NCI-H748 (cell line): ENCODE results near the gene FAF1.
A peak's percentile ranks its signal among the peaks of the same experiment; 100 is the strongest.

Experiments
- DNase-seq: peaks from one replicate; lab custom pipeline; 2025; ENCODE audit not compliant: unreplicated experiment; lab: John Stamatoyannopoulos, UW

FAF1 gene

GRCh38 chr1:50521703-50522102 lies 438.4 kb downstream of the FAF1 start:
- DNase-seq, result no peak

DNA sequence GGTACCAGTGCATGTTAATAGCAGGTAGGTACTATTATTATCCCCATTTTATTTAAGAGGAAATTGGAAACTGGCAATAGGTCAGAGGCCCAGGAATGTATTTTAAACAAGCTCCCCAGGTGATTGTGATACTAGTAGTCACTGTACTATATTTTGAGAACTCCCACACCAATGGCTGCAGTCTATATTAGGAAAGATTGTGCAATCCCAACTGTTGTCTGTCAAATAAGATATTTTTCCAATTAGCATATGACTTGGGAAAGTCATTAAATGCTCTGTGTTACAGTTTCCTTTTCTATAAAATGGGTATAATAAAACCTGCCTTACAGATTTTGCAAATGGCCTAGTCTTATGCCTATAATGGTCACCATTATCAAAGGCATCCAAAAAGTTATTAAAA lies 442.6 kb downstream of the FAF1 start:
- no peak for DNase-seq

GRCh38 chr1:50516056-50516455 lies 444.0 kb downstream of the FAF1 start:
- DNase-seq, result no peak

GRCh38 chr1:50508040-50508586 lies 452.0 kb downstream of the FAF1 start:
- DNase-seq, result no peak

- no peak for DNase-seq
Measured at GRCh38 chr1:50505427-50505826, 454.6 kb downstream of the FAF1 start.

DNA sequence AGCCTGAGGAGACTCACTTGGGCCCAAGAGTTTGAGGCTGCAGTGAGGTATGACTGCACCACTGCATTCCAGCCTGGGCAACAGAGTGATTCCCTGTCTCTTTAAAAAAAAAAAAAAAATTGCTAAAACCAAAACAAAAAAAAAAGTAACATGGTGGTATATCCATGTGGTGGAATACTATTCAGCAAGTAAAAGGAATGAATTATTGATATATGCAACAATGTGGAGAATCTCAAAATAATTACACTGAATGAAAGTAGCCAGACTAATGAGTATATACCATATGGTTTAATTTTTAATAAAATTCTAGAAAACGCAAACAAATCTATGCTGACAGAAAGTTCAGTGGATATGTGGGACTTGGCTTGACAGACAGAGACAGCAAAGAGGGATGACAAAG lies 456.6 kb downstream of the FAF1 start:
- no peak for DNase-seq

GRCh38 chr1:50502147-50502546 lies 457.9 kb downstream of the FAF1 start:
- no peak for DNase-seq

DNA sequence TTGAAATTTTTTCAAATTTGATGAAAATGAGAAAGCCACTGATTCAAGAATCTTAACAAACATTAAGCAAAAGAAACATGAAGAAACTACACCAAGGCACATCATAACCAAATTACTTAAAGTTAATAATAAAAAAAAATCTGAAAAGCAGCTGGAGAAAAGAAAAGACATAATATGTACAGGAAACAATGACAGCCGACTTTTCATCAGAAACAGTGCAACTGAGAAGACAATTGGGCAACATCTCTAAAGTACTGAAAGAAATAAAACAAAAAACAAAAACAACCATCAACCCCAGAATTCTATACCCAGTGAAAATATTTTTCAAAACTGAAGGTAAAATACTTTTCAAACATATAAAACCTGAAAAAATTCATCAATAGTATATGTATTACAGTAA lies 463.1 kb downstream of the FAF1 start:
- DNase-seq, result peak; percentile 8

DNA sequence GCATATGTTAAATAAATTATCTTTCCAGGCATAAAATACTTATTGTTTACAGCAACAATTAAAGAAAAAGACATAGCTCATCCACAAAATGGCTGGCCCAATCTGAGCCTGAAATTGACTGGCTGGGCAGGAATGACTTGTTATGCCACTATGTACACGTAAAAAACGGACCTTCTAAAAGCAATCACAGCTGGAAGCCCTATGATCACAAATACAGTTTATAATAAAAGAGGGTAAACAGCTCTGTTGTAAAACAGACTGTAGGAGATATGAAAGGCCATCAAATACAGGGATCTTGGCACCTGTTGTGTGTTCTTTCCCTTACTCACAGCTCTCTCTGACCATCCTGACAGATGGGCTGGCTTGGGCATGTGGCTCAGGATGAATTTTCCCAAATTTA lies 466.4 kb downstream of the FAF1 start:
- DNase-seq, result peak; percentile 98

DNA sequence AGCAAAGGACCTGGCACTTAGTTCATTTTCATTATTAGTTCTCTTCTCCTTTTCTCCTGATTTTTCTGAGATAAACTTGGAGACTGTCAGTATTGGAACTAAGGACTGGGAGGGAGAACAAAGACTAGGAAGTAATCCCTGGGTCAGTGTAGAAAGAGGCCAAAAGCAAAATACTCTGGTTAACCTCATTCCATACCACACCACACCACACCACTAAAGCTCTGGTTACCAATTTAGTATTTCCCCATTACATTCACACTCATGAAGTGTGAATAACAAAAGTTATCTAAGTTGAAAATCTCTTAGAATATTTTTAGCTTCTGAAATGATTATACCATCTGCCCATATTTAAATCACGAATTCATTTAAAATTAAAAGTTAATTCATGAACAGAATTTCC lies 467.9 kb downstream of the FAF1 start:
- no peak for DNase-seq

DNA sequence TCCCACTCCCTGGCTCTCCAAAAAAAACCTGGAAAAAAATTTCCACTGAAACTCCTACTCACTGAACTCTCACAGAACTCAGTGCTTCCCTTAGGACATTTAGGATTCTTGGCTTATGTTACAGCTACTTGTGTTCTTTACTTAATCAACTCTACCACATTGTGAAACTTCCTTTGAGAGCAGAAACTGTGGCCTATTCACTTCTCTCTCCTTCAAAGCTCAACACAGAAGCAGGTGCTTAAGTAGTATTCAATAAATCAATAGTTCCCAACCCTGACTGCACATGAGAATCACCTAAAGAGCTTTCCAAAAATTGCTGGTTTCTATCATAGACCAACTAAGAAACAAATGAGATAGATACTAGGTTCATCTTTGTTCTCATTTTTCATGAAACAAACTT lies 468.9 kb downstream of the FAF1 start:
- no peak for DNase-seq

- DNase-seq, result no peak
Measured at GRCh38 chr1:50490640-50491039, 469.4 kb downstream of the FAF1 start.

GRCh38 chr1:50488876-50489275 lies 471.2 kb downstream of the FAF1 start:
- no peak for DNase-seq

DNA sequence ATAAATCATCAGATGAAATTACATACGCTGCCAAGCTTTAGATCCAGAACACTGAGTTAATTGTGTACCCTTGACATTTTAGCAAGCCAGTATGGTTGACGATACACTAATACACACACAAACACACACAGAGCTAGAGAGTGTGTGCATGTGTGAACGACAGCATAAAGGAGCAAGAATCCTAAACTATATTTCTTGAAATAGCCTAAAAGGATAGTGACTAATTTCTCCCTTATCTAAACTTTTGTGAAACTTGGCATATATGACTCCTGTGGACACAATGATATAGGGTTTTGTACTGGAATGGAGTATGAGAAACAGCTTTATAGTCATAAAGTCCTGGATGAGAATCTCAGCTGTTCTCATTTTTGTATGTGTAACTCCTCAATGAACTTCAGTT lies 471.7 kb downstream of the FAF1 start:
- no peak for DNase-seq

DNA sequence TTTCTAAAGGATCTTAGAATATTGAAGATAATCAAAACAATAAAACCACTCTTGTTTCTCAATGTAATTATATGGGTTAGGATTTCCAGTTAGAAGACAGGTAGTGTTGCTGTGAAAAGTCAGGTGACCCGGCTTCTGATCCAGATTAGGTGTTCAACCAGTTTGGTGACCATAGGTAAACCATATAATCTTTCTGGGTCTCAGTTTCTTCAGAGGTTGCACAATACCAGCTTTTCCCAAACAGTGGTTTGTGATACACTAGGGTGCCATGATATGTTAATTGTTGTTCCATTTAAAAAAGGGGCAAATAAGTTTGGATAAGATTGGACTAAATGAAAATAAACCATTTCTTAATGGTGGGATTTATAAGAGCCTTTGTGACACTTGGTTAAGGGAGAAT lies 472.3 kb downstream of the FAF1 start:
- no peak for DNase-seq

- DNase-seq, result peak; percentile 20
Measured at GRCh38 chr1:50481142-50481736, 478.8 kb downstream of the FAF1 start.

DNA sequence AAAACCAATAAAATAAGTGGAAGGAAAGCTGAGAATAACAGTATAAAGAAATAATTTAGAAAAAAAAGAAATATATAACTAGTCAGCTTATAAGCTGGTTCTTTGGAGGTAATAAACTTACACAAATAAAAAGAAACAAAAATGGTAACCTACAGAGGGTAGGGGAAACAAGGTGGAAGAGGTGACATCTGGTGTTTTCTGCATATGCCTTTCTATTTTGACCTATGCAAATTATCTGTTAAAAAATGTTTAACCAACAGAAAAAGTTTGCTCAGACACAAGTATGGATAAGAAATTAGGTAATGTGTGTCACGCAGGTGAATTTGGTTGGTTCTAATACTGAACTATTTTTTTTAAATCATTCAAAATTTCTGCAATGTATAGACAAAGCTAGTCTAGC lies 483.3 kb downstream of the FAF1 start:
- no peak for DNase-seq

DNA sequence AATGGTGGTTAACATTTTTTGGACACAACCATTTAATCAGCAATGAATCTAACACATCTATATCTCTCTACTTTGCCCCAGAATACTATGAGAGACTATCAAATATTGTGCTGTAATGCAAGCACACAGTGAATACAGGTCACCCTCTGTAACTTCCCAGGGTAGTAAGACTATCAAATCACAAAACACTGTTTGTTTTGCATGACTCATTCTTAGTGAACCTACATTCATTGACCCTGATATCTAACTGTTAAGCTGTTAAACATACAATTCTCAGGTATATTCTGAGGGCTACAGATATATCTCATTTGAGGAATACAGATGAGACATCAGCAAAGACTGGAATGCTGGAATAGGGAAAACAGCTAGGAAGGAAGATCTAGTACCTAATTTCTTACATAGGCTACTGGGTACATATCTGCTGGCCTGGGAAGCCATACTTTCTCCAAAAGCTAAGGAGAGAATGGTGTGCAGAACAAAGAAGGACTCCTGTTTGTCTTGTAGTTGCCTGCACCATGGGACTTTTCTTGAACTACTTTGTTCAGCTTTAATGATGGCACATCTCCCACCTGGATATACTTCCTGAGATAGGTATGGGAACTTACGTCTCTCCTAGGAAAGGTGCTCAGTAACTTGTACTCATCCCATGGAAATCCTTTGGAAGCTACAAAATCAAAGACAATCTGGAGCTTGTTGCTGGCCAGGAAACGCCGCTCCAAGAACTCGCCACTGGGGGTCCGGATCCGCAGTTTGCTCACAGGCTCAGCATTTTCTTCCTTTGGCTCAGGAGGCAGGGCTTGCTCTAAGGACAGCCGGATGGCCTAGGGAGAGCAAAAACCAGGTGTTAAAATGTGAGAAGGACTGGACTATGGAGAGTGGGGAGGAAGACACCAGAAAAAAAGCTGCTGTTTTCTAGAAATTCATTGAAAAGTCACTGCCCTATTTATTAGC lies 484.9 kb downstream of the FAF1 start:
- DNase-seq, result peak; percentile 9

GRCh38 chr1:50473513-50473912 lies 486.6 kb downstream of the FAF1 start:
- no peak for DNase-seq

GRCh38 chr1:50471967-50472366 lies 488.1 kb downstream of the FAF1 start:
- no peak for DNase-seq

GRCh38 chr1:50462964-50463363 lies 497.1 kb downstream of the FAF1 start:
- DNase-seq, result no peak

- no peak for DNase-seq
Measured at GRCh38 chr1:50458507-50458906, 501.6 kb downstream of the FAF1 start.
